Measurements from ENCODE around the gene LCN15.
"Not testable (repeated sequence)": the region's sequence is repeated elsewhere in the genome, so short reads cannot be mapped to it uniquely, and the experiment has no call there.

LCN15 gene

GRCh38 chr9:136805207-136805740, 41.0 kb upstream of the LCN15 start:
- no peak for TF ChIP-seq CTCF (conservative IDR thresholded peaks at IDR 0.05; ENCODE audit: control insufficient read depth, insufficient read depth, low read depth, low read length)
- DNase-seq (ENCODE audit: low read depth): no peak
- no peak overlapping the region for H3K4me3 ChIP-seq (ENCODE audit: control insufficient read depth, low read depth, low read length)

DNA sequence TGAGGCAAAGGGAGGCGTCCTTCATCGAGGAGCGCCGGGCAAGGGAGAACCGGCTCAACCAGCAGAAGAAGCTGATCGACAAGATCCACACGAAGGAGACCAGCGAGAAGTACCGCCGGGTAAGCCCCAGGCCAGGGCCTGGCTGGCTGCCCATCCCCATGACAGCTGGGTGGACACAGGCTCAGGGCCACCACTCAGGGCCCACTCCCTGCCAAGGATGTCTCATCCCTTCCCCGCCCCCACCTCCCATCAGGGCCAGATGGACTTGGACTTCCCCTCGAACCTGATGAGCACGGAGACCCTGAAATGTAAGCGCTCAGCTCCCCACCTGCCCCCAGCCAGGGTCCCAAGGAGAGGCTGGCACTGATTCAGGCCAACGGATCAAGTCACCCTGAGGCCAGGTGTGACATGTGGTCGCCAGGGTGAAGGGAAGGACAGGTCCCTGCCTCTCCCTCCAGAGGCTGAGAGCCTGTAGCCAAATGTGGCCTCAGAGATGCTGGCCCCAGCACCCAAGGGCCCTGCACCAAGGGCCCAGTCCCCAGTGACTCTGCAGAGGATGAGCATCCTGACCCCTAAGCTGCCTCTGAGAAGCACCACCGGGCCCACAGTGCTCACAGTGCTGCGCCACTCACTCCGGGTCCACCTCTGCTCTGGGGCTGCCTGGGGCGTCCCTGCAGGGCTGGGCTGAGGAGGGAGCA, 40.3 kb upstream of the LCN15 start:
- no peak for DNase-seq (ENCODE audit: low read depth)
- no peak overlapping the region for H3K4me3 ChIP-seq (ENCODE audit: control insufficient read depth, low read depth, low read length)
- no peak for TF ChIP-seq CTCF (conservative IDR thresholded peaks at IDR 0.05; ENCODE audit: control insufficient read depth, insufficient read depth, low read depth, low read length)

DNA sequence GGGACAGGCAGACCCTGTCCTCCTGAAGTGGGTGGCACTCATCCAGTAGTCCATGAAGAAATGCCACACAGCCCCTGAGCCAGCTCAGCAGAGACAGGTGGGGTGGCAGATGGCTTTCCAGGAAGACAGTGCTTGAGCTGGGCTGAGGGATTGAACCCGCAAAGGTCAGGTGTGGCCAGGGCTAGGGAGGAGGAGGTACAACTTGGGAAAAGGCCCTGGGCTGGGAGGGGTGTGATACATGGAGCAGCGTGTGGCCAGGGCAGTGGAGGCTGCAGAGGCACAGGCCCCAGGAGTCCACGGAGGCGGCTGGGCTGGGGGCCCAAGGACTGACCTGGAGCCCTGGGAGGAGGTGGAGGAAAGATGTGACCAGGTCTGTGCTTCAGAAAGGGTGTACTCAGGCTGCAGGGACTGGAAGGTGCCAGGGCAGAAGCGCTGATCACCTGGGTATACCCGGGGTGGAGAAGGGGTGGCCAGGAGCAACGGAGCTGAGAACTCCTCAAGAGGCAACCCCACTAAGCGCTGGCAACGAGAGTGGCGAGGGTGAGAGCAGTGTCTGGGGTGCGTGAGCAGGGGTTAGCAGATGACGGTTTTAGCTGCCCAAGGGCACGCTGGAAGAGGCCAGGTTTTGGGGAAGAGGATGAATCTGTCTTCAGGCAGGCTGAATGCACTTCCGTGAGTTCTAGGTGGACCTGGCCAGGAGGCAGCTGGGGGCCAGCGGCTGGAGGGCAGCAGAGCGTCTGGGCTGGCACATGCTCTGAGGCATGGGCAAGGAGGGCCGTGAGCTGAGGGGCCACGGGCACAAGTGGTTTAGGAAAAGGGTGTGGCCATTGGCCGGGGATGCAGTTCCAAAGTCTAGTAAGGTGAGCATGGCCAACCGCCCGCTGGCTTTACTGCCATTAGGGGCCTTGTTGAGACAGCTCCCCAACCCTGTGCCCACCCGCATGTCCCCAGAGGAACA, 39.5 kb upstream of the LCN15 start:
- DNase-seq (ENCODE audit: low read depth): no peak
- no peak for TF ChIP-seq CTCF (conservative IDR thresholded peaks at IDR 0.05; ENCODE audit: control insufficient read depth, insufficient read depth, low read depth, low read length)
- H3K4me3 ChIP-seq (ENCODE audit: control insufficient read depth, low read depth, low read length): no peak overlapping the region

DNA sequence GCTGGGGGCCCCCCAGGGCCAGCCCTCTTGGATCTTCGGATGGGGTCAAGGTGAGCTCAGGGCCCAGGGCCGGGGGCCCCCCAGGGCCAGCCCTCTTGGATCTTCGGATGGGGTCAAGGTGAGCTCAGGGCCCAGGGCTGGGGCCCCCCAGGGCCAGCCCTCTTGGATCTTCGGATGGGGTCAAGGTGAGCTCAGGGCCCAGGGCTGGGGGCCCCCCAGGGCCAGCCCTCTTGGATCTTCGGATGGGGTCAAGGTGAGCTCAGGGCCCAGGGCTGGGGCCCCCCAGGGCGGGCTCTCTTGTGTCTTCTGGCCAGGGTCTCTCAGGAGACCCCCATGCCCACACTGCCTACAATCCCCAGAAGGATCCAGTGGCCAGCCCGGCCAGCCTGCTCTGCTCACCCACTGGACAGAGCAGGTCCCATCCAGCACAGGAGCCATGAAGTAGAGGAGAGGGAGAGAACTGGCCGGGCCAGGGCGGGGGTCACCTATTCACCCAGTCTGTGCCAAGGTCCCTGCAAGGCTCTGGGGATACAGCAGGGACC, 38.8 kb upstream of the LCN15 start:
- not testable (repeated sequence) for H3K4me3 ChIP-seq (ENCODE audit: control insufficient read depth, low read depth, low read length); DNase-seq (ENCODE audit: low read depth)

DNA sequence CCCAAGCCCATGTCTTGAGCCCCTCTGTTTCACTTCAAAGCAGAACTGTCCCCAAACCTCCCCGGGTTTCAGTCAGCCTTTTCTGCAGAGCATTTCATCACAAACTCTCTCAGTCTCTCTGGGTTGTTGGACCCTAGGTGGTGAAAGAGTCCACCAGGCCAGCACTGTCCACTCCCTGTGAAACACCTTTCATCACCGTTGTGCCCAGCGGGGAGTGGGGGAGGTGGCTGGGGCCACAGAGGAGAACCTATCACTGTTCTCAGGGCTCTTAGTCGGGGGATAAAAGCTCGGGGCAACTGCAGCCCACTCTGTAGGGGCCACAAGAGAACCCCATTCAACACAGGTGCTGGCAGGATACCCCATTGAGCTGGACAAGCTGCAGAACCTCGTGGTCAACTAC, 38.0 kb upstream of the LCN15 start:
- H3K4me3 ChIP-seq (ENCODE audit: control insufficient read depth, low read depth, low read length): no peak overlapping the region
- DNase-seq (ENCODE audit: low read depth): no peak
- TF ChIP-seq CTCF (conservative IDR thresholded peaks at IDR 0.05; ENCODE audit: control insufficient read depth, insufficient read depth, low read depth, low read length): no peak

DNA sequence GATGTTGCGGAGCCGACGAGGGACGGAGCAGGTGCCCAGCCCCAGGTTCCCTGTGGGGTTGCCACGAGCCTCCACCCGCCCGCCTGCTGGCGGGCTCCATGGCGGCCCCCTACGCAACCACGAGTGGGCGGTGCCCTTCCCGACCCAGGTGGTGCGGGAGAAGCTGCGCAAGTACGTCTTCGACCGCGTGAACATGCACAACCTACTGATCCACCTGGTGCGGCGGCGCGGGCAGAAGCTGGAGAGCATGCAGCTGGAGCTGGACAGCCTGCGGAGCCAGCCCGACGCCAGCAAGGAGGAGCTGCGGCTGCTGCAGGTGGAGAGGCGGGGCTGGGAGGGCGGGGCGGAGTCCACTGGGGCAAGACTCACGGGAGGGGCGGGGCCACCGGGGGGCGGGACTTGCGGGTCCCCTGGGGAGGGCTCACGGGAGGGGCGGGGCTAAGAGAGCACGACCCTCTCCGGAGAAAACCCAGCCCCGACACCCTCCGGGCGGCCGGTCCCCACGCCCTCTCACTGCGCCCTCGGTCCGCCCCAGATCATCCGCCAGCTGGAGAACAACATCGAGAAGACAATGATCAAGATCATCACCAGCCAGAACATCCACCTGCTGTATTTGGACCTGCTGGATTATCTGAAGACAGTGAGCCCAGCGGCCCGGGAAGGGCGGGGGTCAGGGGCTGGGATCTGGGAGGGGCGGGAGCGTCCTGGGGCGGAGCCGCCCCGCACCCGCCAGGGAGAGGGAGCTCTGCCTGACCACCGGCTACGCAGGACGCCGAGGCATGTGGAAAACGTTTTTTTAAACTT, 35.7 kb upstream of the LCN15 start:
- peak; percentile 15 for DNase-seq (ENCODE audit: low read depth)
- no peak for TF ChIP-seq CTCF (conservative IDR thresholded peaks at IDR 0.05; ENCODE audit: control insufficient read depth, insufficient read depth, low read depth, low read length)
- H3K4me3 ChIP-seq (ENCODE audit: control insufficient read depth, low read depth, low read length): peak overlapping the region; percentile 13

All from fibroblast of mammary gland (primary cell).